HG02759 (cell line): Measurements from ENCODE around the gene SLCO4A1.

ENCODE experiments used
- ATAC-seq: cut with Tn5 transposase; IDR thresholded peaks from one replicate; pipeline ENCODE4 v1.9.1; 2021; ENCODE audit warnings: mild to moderate bottlenecking, moderate library complexity; ENCODE audit not compliant: unreplicated experiment

SLCO4A1 gene

DNA sequence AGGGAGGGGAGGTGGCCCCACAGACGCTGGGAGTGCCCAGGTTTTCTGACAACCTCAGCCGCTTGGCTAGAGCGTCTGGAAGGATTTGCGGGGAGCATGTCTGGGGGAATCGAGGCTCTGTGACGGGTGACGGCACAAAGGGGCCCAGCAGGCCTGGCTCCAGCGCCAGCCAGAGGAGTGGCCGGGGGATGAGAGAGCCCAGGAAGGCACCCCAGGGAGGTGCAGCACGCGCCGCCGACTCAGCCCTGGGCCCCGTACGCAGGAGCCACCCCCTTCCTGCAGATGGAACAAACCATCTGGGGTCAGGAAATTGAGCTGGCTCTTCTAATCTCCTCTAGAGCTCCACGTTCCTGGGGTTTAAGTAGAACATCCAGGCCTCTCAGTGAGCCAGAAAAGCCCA lies 5.9 kb upstream of the SLCO4A1 start:
- ATAC-seq = no peak

DNA sequence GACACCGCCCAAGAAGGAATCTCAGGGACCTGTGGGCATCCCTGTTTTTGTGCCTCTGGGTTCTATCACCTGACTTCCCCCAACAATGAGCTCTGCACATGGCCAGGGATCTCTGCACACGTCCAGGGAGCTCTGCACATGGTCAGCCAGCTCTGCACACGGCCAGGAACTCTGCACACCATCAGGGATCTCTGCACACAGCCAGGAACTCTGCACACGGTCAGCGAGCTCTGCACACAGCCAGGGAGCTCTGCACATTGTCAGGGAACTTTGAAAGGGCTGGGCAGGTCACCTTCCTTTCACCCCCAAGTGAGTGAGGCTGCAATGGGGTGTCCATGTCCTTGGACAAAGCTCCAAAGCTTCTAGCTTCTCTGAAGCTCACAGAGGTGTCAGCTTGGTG lies 5.2 kb upstream of the SLCO4A1 start:
- no peak for ATAC-seq

DNA sequence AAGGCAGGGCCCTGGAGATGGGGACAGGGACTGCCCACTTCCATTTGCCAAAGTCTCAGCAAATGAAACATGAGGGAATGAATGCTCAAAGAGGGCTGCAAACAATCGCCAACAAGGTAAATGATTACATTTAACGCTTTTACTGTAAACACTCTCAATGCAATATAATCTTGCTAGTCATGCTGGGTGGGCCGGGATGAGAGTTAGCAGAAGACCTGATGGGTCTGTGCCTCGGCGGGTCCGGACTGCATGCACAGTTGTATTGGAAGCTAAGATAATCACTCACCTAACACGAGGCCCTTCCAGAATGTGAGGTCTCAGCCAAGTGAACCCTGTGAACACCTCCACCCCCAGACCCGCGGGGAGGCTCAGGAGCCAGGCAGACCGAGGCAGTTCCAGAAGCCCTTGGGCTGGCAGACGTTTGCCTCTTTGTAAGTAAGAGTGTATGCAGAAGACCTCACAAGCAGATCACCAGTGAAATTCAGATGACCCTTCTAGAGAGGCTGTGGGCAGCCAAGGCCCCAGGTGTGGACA lies 4.7 kb upstream of the SLCO4A1 start:
- no peak for ATAC-seq

DNA sequence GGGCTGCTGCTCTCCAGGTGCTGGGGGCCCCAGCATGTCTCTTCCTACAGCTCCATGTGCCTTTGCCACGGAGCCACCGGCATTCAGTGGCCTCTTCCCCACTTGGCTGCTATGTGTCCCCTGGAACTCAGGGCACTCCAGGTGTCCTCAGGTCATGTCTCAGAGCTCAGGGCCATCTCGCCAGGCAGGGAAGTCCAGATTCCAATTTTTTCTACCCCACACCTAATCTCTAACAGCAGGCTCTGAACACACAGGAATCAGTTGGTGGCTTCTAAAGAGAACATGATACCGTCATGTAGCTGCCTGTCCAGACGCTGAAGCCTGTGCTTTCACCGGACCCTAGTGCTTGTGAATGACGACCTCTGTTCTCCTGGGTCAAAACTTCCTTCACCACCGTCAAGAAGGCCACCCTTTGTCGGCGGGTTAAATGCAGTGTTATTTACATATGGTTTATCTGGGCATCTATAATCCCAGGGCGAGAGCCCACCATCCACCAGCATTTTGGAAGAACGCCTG lies 4.2 kb upstream of the SLCO4A1 start:
- no peak for ATAC-seq

DNA sequence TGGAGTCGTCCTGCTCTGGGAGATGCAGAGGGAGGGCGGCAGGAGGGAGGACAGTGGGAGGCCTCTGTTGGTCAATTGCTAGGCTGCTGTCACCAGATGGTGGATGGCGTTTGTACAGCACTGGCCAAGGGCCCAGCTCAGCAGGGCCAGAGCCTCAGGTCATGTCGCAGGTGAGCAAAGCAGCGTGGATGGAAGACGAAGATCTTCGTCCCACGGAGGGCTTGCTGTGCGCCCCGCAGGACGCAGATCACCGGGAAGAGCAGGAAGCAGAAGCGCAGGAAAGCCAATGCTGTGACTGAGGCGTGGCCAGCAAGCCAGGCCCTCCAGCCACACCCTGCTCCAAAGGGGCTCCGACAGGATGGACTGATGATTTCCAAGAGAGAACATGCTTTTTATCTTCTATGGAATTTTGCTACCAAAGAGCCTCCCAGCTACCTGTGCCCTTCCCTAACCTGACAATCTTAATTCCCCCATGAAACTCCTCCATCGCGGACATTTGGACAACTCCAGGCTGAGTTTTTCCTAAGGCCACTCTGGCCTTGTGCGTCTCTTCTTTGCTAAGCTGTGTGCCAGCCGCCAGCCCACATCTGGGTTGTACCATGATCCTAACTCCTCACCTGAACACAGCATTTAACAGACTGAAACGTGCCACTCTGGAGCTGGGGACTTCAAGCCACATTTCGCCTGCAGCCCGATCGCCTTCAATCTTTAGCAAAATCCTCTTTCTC lies 3.5 kb upstream of the SLCO4A1 start:
- no peak for ATAC-seq

DNA sequence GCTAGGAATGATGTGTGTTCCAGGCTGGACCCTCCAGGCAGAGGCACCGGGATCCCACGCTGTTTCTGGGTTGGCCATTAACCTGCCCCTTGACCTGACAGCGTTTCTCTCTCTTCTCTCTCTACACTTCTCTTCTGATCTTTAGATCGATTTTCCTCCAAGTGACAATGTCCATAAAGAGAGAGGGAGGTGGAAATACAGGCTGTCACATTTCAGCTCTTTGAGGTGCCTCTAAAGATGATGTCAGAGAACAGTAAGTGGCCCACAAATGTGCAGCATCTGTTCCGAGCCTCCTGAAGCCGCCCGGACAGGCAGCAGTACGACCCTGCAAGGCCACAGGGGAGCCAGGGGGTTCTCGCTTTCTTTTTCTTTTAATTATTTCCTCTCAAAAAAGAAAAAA lies 2.5 kb upstream of the SLCO4A1 start:
- ATAC-seq = no peak

DNA sequence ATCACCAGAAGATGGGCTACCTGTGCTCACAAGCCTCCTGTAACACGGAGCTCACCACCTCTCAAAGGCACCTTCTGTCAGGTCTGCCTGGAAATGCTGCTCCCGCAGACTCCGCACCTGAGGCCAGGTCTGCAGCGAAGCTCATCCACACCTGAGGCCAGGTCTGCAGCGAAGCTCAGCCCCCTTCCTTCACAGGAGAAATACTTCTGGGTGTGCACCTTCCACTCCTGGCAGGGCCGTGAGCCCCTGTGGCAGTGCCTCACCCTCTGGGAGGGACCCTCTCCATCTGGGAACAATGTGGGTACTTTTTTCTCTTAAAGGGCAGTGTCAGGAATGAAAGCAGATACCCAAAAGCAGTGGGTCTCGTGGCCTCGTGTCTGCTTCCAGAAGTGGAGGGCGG lies 1.4 kb upstream of the SLCO4A1 start:
- no peak for ATAC-seq

DNA sequence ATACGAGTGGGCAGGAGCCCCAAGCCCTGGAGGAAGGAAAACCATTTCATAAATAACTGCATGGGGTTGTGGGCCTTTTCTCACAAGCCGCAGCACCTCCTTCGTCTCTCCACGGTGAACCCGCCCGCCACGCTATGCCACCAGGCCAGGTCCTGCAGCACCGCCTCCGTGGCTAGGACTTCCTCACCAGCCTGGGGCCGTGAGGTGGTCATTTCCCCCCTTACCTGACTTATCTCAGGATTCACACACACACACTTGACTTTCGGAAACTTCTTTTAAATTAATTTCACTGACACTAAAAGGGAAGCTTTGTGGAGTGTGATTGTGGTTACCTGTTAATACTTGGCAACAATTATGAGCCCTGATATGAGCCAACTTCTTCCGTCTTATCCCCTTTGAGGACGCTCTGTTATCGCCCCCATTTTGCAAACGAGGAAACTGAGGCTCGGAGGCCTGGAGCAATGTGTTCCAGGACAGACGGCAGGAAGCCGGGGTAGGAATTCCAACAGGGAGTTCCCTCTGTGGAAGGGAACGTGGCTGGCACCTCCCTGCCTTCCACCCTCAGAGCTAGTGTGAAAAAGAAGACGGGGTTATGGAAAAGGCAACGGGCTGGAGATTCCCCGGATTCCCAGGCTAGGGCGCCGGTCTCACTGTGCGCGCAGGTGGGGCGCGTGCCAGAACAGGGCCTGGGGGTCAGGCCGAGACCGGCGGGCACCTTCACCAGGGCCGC lies 817 bp upstream of the SLCO4A1 start:
- no peak for ATAC-seq

DNA sequence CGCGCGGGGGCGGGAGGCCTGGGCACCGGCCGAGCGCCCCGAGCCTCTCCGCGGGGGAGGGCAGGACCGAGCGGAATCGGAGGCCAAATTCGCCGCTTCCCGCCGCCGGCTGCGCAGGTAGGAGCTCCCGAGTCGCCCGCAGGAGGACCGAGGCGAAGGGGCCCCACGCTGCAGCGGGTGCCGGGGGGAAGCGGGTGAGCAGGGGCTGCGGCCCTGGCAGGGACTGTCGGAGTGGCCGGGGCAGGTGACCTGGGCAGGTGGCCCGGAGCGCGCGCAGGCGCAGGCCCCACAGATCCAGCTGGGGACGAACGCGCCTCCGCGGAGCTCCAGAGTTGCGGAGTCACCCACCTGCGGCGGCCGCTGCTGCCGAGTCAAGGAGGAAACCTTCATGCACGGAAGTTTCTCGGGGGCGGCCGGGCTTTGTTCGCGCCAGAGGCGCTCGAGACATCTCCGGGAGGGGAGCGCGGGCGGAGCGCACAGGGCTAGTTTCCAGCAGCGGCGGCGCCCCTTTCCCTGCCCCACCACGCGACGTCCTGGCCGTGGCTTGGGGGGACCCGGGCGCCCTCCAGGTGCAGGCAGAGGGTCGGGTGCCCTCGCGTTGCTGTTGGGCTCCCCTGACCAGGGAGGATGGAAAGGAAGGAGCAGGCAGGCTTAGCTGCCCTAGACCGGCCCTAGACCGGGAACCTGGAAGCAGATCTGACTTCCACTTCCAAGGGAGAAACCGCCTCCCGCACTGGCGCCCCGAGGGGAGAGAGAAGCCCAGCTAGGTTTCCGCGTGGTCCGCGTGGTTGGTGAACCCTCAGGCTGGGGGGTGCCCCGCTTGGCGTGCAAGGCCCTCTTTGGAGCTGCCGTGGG lies 590 bp downstream of the SLCO4A1 start:
- ATAC-seq = peak; percentile 31

DNA sequence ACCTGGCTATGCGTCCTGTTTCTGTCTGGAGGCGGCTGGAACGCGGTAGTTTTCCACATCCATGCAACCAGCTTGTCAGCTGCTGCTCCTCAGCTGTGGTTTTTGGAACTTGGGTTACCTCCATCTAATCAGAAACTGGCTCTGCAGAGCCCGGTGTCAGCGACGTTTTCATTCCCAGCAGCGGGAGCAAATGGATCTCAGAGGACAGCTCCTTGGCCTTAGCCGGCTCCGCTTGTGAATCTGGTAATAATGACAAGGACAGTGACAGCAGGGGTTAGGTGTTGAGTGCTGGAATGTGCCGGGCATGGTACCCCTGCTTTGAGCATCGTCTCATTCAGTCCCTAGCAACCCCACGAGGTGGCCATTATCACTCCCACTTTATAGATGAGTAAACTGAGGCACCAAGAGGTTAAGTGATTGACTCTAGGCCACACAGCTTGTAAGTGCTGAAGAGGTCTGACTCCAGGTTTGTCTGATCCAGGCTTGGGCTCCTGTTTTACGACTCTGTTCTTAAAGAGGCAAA lies 1.3 kb downstream of the SLCO4A1 start:
- ATAC-seq = no peak

DNA sequence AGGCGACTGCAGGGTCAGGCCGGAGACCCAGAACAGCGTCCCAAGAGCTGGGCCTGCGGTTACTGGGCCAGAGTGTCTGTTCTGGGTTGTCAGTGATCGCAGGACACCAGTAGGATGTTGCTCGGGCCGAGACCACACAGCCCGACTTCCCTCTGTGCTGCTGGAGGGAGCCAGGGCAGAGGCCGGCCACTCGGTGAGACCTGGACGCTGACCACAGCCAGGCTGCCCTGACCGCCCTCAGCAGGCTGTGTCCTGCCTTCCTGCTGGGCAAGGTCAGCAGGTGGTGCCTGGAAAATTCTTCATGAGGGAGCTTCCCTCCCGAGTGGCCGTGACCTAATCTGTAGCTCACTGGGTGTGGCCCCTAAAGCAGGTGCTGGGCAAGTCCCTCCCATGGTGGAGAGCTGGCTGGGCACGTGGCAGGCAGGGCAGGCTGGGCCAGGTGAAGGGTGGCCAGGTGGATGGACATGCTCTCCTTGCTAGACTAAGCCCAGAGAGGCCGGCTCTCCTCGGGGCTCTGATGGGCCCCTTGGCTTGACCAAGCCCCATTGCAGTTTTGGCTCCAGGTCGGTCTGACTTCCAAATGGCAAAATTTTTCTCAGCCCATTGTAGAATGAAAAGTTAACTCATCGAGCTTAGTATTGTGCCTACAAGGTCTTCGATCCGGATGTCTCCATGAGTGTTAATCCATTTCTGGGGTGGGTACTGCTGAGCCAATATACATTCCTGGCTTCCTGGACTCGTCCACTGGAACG lies 1.9 kb downstream of the SLCO4A1 start:
- ATAC-seq = no peak

DNA sequence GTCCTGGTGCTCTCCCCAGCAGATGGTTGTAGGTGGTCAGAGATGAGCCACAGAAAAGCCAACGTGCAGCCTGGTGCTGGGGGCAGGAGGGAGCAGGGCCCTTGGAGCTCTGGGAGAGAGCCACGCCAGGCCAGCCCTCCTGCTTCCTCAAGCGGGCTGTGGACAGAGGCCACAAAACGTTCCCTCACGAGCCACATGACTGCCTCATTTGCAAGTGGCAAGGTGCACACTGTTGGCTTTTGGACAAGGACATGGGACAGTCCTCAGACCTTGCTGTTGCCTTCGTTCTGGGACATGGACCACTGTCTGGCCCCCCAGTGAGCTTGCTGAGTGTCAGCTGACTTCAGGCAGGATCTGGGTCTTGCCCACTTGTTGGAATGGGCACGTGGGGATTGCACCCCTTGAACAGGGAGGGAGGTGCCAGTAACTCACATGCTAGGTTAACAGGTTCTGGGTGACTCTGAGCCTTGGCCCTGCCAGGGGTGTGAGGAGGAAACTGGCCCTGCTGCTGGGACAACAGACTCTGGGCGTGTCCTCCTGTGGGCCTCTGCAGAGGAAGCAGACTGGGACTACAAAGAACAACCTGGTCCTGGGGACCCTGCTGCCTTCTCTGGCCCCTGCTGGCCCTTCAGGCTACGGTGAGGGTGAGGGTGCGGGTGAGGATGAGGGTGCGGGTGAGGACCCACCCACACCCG lies 2.6 kb downstream of the SLCO4A1 start:
- ATAC-seq = no peak

DNA sequence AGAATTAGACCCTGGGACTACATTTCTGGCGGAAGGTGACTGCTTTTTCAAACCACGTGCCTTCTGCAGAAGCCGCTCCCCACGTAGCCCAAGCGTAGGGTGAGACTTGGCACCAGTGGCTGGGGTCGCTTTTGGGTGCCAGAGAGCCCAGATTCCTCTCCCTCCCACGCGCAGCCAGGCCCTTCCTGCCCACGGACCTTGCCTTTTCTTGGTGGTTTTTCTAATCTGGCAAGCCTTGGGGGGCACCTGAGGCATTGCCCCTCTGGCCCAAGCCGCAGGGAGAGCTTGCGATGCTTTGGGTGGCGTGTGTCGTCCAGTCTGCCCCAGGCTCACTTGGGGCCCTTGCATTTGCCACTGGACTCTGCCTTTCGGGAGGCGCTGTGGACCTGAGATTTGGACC lies 3.3 kb downstream of the SLCO4A1 start:
- no peak for ATAC-seq

DNA sequence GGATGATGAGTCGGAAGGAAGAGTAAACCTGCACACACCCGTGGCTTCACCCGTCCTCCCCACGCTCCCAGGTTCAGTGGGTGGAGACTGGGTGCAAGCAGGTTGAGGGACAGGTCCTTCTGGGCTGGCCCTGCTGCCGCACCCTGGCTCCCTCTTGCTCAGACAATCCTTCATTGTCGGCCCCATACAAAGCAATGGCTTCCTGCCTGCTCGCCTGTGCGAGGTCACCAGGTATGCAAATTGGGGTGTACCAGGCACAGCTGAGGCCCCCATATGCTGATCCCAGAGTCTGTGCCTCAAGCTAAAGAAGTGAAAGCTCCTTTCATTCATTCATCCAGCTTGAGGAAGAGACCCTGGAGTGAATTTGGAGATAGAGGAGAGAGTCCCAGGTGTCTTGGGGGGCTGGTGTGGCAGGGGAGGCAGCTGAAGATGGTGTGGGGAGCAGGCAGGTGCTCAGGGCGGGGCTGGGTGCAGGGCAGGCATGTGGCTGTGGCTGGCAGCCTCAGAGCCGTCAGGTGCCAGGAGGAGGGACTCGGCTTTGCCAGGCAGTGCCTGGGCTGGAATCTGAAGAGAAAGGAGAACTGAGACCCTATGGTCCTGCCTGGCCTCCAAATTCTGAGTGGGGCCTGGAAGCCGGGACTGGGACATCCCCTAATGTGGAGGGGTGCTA lies 4.7 kb downstream of the SLCO4A1 start:
- ATAC-seq = no peak

DNA sequence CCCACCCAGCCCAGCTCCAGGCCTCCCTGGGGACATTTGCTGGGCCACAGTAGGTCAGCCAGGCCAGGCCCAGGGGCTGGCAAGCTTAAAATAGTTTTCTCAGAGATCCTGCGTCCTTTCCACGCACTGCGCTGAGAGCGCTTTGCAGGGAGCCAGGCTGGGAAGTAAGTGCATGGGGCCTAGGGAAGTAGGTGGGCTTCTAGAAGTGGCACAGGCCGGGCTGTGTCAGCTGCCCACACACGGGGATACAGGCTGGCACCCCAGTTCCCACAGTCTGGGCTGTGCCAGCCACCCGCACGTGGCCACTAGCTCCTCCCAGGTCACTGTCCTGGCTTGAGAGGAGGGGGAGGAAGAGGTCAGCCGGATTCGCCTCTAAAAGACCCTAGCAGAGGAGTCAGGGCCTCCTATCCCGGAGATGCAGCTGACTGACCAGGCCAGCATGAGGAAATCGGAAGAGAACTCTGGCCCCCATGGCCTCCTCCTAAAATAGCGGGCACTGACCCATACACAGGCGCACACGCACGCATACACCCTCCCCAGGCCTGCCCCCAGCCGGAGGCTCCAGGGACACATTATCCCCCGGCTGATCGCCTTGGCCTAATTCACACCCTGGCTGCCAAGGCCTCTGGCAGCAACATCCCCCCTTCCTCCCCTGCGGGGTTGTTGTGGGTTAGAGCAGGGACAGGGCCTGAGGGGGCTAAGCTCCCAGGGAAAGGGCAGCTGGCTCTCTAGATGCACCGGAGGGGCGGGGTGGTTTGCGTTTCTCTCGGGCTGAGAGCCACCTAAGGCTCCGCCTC lies 5.4 kb downstream of the SLCO4A1 start:
- no peak for ATAC-seq

DNA sequence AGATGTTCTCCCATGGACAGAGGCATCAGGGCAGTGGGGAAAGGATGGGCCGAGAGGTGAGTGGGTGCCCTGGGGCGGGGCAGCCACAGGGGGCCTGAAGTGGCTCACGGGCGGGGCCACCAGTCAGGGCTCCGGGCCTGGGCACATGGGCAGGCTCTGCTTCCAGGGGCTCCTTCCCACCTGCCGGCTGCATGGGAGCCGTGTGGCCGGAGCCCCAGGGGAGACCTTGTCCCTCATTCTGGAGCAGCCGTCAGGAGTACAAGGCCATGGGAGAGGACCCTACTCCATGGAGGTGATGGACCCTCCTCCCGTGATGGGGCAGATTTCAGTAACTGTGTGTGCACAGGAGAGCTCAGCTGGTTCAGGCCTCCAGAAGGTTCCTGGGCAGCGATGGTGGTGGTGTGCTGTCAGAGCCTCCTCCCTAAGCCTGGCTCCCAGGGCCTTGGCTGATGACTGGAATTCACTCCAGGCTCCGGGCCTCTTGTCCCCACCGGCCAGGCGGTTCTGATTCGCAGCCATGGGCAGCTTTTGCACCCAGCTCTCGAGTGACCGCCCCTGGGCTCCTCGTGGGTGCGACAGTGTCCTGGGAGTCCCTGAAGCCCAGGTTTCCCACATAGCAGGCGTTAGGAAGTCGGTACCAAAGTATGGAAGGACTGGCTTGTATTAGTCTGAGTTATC lies 6.2 kb downstream of the SLCO4A1 start:
- no peak for ATAC-seq

DNA sequence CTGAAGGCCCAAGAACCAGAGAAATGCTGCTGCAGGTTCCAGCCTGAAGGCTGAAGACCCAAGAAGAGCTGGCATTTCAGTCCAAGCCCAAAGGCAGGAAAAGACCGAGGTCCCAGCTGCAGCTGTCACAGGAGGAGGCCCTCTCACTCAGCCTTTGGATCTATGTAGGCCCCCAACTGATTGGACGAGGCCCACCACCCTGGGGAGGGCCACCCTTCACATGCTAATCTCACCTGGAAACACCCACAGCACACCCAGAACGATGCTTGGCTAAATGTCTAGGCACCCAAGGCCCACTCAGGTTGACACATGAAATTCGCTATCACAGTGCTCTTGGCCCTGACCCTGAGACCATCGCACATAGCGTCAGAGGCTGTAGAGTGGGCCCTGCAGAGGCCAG lies 6.8 kb downstream of the SLCO4A1 start:
- no peak for ATAC-seq
